Mesenchymal stem cell (in vitro differentiated cells and primary cell): Measurements from ENCODE around the gene RMC1.
A peak's percentile ranks its signal among the peaks of the same experiment; 100 is the strongest.

ENCODE experiments used
- DNase-seq: peaks from one replicate; pipeline ENCODE4 v3.0.0-alpha.2; 2013
- H2AFZ ChIP-seq: one replicate; pipeline ENCODE4 v1.6.1; 2013; ENCODE audit warnings: low read depth, mild to moderate bottlenecking, control low read depth, inconsistent platforms, low read length, moderate library complexity
- H2AK5ac ChIP-seq: 2 replicates; pipeline ENCODE4 v1.6.1; 2013; ENCODE audit warnings: low read length, moderate library complexity, mild to moderate bottlenecking, inconsistent platforms; ENCODE audit not compliant: severe bottlenecking
- H2BK120ac ChIP-seq: one replicate; pipeline ENCODE4 v1.6.1; 2013; ENCODE audit warnings: low read depth, mild to moderate bottlenecking, inconsistent platforms, low read length, moderate library complexity
- H2BK12ac ChIP-seq, 2 experiments: one replicate each; pipeline ENCODE4 v1.6.1; 2013; ENCODE audit warnings: inconsistent platforms in 2 of 2, low read length in 2 of 2, mild to moderate bottlenecking in 2 of 2, moderate library complexity in 2 of 2, control low read depth in 1 of 2
- H2BK15ac ChIP-seq: one replicate; pipeline ENCODE4 v1.6.1; 2013; ENCODE audit warnings: mild to moderate bottlenecking, low read depth, inconsistent platforms; ENCODE audit not compliant: poor library complexity, severe bottlenecking
- H2BK5ac ChIP-seq: 2 replicates; pipeline ENCODE4 v1.6.1; 2013; ENCODE audit warnings: low read depth, mild to moderate bottlenecking, low read length, control low read depth, inconsistent platforms; ENCODE audit not compliant: poor library complexity, severe bottlenecking
- H3K14ac ChIP-seq, 2 experiments: one replicate each; pipeline ENCODE4 v1.6.1; 2013; ENCODE audit warnings: inconsistent platforms in 2 of 2, low read length in 2 of 2, control low read depth in 1 of 2, mild to moderate bottlenecking in 1 of 2, moderate library complexity in 1 of 2
- H3K18ac ChIP-seq, 2 experiments: one replicate each; pipeline ENCODE4 v1.6.1; 2013; ENCODE audit warnings: inconsistent platforms in 2 of 2, low read length in 2 of 2, control low read depth in 1 of 2, low read depth in 1 of 2, mild to moderate bottlenecking in 1 of 2
- H3K23ac ChIP-seq, 2 experiments: one replicate each; pipeline ENCODE4 v1.6.1; 2013; ENCODE audit warnings: inconsistent platforms in 2 of 2, low read length in 2 of 2, mild to moderate bottlenecking in 2 of 2, moderate library complexity in 2 of 2, control low read depth in 1 of 2
- H3K27ac ChIP-seq: 2 replicates; pipeline ENCODE4 v1.5.1; 2013; ENCODE audit warnings: mild to moderate bottlenecking, moderate library complexity, low read length, control low read depth, inconsistent platforms; ENCODE audit not compliant: poor library complexity, severe bottlenecking
- H3K27me3 ChIP-seq, 2 experiments: 2 replicates each; pipeline versions ENCODE4 v1.6.1 to v1.7.0; 2013; ENCODE audit warnings: low read length in 2 of 2, mild to moderate bottlenecking in 2 of 2, moderate library complexity in 2 of 2, control low read depth in 1 of 2, inconsistent platforms in 1 of 2; ENCODE audit not compliant: control insufficient read depth in 1 of 2, insufficient read depth in 1 of 2
- H3K36me3 ChIP-seq, 2 experiments: 2 replicates each; pipeline versions ENCODE4 v1.6.1 to v1.7.0; 2013; ENCODE audit warnings: low read length in 2 of 2, control low read depth in 1 of 2, inconsistent platforms in 1 of 2, low read depth in 1 of 2, mild to moderate bottlenecking in 1 of 2; ENCODE audit not compliant: insufficient read depth in 2 of 2, control insufficient read depth in 1 of 2
- H3K4ac ChIP-seq, 2 experiments: one replicate each; pipeline ENCODE4 v1.6.1; 2013; ENCODE audit warnings: inconsistent platforms in 2 of 2, low read length in 2 of 2, mild to moderate bottlenecking in 2 of 2, moderate library complexity in 2 of 2, control low read depth in 1 of 2, low read depth in 1 of 2
- H3K4me1 ChIP-seq: 2 replicates; pipeline ENCODE4 v1.6.1; 2013; ENCODE audit warnings: low read depth, low read length, control low read depth; ENCODE audit not compliant: control insufficient read depth, insufficient read depth
- H3K4me2 ChIP-seq: 2 replicates; pipeline ENCODE4 v1.6.1; 2013; ENCODE audit warnings: low read length, mild to moderate bottlenecking, inconsistent platforms; ENCODE audit not compliant: poor library complexity, severe bottlenecking
- H3K4me3 ChIP-seq, 2 experiments: 2 replicates each; pipeline versions ENCODE4 v1.5.1 to v1.7.0; 2013; ENCODE audit warnings: low read length in 2 of 2, mild to moderate bottlenecking in 2 of 2, control low read depth in 1 of 2, low read depth in 1 of 2; ENCODE audit not compliant: insufficient read depth in 1 of 2
- H3K79me1 ChIP-seq: replicated peaks from 2 replicates; pipeline ENCODE4 v1.6.1; 2013; ENCODE audit warnings: mild to moderate bottlenecking, control low read depth, low read length, inconsistent platforms; ENCODE audit not compliant: poor library complexity, severe bottlenecking
- H3K9ac ChIP-seq: 2 replicates; pipeline ENCODE4 v1.7.0; 2013; ENCODE audit warnings: mild to moderate bottlenecking, low read length, moderate library complexity
- H3K9me3 ChIP-seq: 2 replicates; pipeline ENCODE4 v1.7.0; 2013; ENCODE audit warnings: mild to moderate bottlenecking, low read length; ENCODE audit not compliant: control insufficient read depth
- H4K8ac ChIP-seq: one replicate; pipeline ENCODE4 v1.6.1; 2013; ENCODE audit warnings: inconsistent platforms, mild to moderate bottlenecking, low read length, moderate library complexity
- H4K91ac ChIP-seq: one replicate; pipeline ENCODE4 v1.6.1; 2013; ENCODE audit warnings: mild to moderate bottlenecking, low read length, inconsistent platforms
- WGBS: methylation state at CpG from one replicate; pipeline ENCODE4 v1.1.7; 2013; ENCODE audit warnings: mixed read lengths; 5-methylcytosine and 5-hydroxymethylcytosine counted together

RMC1 gene

GRCh38 chr18:23459530-23459921 lies 43.8 kb upstream of the RMC1 start:
- Histone ChIP-seq H3K4me2 (no peak overlapping the region), H2BK5ac (no peak overlapping the region), H3K23ac (no peak overlapping the region), H3K79me1 (peaks cover 2% of the 10 kb centered on the region), H2AFZ (no peak overlapping the region), H3K9ac (no peak overlapping the region), H3K9me3 (no peaks in the 10 kb centered on the region), H4K8ac (no peak overlapping the region), H4K91ac (no peak overlapping the region), H3K27me3 (no peaks in the 10 kb centered on the region), H3K14ac (no peak overlapping the region), H3K18ac (no peak overlapping the region), H3K4me1 (peaks cover 10% of the 10 kb centered on the region), H3K36me3 (peaks cover 18 to 40% of the 10 kb centered on the region in 2 experiments), H2BK12ac (no peak overlapping the region), H2AK5ac (no peak overlapping the region), H3K27ac (no peak overlapping the region), H3K4ac (no peak overlapping the region), H3K4me3 (no peak overlapping the region), H2BK120ac (no peak overlapping the region), H2BK15ac (no peak overlapping the region)
- no peak for DNase-seq
- WGBS: 95% methylated on average over 5 of the region's 7 CpGs

- H2BK15ac ChIP-seq: no peak overlapping the region
- 100% methylated on average over 2 of the region's 2 CpGs for WGBS
- peaks cover 12 to 48% of the 10 kb centered on the region in 2 experiments for H3K36me3 ChIP-seq
Measured at GRCh38 chr18:23460285-23461273, 42.7 kb upstream of the RMC1 start.

GRCh38 chr18:23462876-23463275 lies 40.4 kb upstream of the RMC1 start:
- peak; percentile 7 for DNase-seq
- Histone ChIP-seq H3K14ac (no peak overlapping the region), H3K27me3 (no peaks in the 10 kb centered on the region), H2AK5ac (no peak overlapping the region), H3K18ac (no peak overlapping the region), H2BK120ac (no peak overlapping the region), H2BK5ac (no peak overlapping the region), H2AFZ (no peak overlapping the region), H4K91ac (no peak overlapping the region), H3K4me2 (no peak overlapping the region), H3K79me1 (peaks cover 7% of the 10 kb centered on the region), H3K4ac (no peak overlapping the region), H3K27ac (no peak overlapping the region), H3K9me3 (no peaks in the 10 kb centered on the region), H2BK12ac (no peak overlapping the region), H3K4me3 (no peak overlapping the region), H3K23ac (no peak overlapping the region), H3K4me1 (peaks cover 4% of the 10 kb centered on the region), H3K36me3 (peaks cover 21 to 54% of the 10 kb centered on the region in 2 experiments), H4K8ac (no peak overlapping the region), H2BK15ac (no peak overlapping the region), H3K9ac (no peak overlapping the region)
- no CpG with 5 or more reads among the region's 2 CpGs for WGBS

More at GRCh38 chr18:23460285-23461273, 42.7 kb upstream of the RMC1 start:
- Histone ChIP-seq H3K4me2 (no peak overlapping the region), H2BK120ac (no peak overlapping the region), H3K9ac (no peak overlapping the region), H3K27me3 (no peaks in the 10 kb centered on the region), H3K79me1 (peaks cover 2% of the 10 kb centered on the region), H3K27ac (no peak overlapping the region), H3K4me3 (no peak overlapping the region), H4K91ac (no peak overlapping the region), H2AK5ac (no peak overlapping the region), H3K14ac (no peak overlapping the region), H2BK12ac (no peak overlapping the region), H2BK5ac (no peak overlapping the region), H4K8ac (no peak overlapping the region), H3K23ac (no peak overlapping the region), H3K4me1 (peaks cover 6% of the 10 kb centered on the region), H2AFZ (no peak overlapping the region), H3K18ac (no peak overlapping the region), H3K9me3 (no peaks in the 10 kb centered on the region), H3K4ac (no peak overlapping the region)
- no peak for DNase-seq

- H4K8ac ChIP-seq: no peak overlapping the region
- no peak overlapping the region for H2BK15ac ChIP-seq
- no peak overlapping the region for H2BK120ac ChIP-seq
- no peak overlapping the region for H3K4ac ChIP-seq
- H3K23ac ChIP-seq: no peak overlapping the region
- no peak overlapping the region for H3K9ac ChIP-seq
- no peak overlapping the region for H2BK5ac ChIP-seq
- H3K27ac ChIP-seq: no peak overlapping the region
- H3K36me3 ChIP-seq: peaks cover 31 to 93% of the 10 kb centered on the region in 2 experiments
- H3K18ac ChIP-seq: no peak overlapping the region
- 89% methylated on average over 2 of the region's 3 CpGs for WGBS
- H4K91ac ChIP-seq: no peak overlapping the region
- no peak overlapping the region for H2BK12ac ChIP-seq
- H2AK5ac ChIP-seq: no peak overlapping the region
- no peak for DNase-seq
- no peak overlapping the region for H2AFZ ChIP-seq
- H3K4me2 ChIP-seq: no peak overlapping the region
- H3K4me3 ChIP-seq: no peak overlapping the region
- H3K79me1 ChIP-seq: peaks cover 23% of the 10 kb centered on the region
- H3K9me3 ChIP-seq: no peaks in the 10 kb centered on the region
- no peaks in the 10 kb centered on the region for H3K27me3 ChIP-seq
- H3K4me1 ChIP-seq: no peaks in the 10 kb centered on the region
- no peak overlapping the region for H3K14ac ChIP-seq
Measured at GRCh38 chr18:23468753-23469459, 34.4 kb upstream of the RMC1 start.
